OCI-LY1 (cell line): ENCODE measurements around the gene MACROD2.

Experiments
- EZH2 ChIP-seq: fragments of 200-600 bp; sonication (generic), shearing (Covaris generic); IDR thresholded peaks from 2 replicates; pipeline ENCODE4 v1.8.0; 2017; ENCODE audit warnings: borderline replicate concordance, mixed run types, mild to moderate bottlenecking, antibody characterized with exemption, low read length, moderate library complexity, mixed read lengths
- TF ChIP-seq, protein P1 (sequence below): fragments of 200-600 bp; sonication (generic), shearing (Covaris generic); IDR thresholded peaks from 2 replicates; pipeline ENCODE4 v1.5.1; 2017; ENCODE audit warnings: mild to moderate bottlenecking, antibody characterized with exemption, low read length, moderate library complexity, mixed read lengths

DNA sequence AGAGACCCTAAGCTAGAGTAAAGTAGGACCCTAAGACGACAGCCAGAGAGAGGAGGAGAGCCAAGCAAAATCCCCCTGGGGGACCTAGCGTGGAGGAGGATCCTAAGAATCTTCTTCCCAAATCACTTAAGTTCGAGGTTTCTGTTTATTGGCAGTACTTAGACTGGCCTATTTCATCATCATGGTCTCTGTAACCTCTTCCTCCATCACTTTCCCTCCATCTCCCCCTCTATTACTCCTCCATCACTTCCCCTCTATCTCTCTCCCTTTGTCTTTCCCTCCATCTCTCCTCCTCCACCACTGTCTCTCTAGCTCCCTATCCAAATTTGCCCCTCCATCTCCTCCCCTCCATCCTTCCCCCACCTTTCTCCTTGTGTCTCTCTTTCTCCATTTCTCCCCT, 1175.7 kb downstream of the MACROD2 start:
- TF ChIP-seq, protein P1, sequence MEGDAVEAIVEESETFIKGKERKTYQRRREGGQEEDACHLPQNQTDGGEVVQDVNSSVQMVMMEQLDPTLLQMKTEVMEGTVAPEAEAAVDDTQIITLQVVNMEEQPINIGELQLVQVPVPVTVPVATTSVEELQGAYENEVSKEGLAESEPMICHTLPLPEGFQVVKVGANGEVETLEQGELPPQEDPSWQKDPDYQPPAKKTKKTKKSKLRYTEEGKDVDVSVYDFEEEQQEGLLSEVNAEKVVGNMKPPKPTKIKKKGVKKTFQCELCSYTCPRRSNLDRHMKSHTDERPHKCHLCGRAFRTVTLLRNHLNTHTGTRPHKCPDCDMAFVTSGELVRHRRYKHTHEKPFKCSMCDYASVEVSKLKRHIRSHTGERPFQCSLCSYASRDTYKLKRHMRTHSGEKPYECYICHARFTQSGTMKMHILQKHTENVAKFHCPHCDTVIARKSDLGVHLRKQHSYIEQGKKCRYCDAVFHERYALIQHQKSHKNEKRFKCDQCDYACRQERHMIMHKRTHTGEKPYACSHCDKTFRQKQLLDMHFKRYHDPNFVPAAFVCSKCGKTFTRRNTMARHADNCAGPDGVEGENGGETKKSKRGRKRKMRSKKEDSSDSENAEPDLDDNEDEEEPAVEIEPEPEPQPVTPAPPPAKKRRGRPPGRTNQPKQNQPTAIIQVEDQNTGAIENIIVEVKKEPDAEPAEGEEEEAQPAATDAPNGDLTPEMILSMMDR = no peak
- TF ChIP-seq EZH2 = no peak
